ENCODE measurements around the gene ARAP3.
"Not testable (repeated sequence)": the region's sequence is repeated elsewhere in the genome, so short reads cannot be mapped to it uniquely, and the experiment has no call there.

The ARAP3 gene

GRCh38 chr5:141618804-141619554 is 63.1 kb downstream of the ARAP3 start, which contains the start of gene DIAPH1:
Gene DIAPH1, minus strand, starts transcription at chr5:141619000. Its CDS starts 86 bp downstream, at chr5:141618914.
- peak; percentile 90 for ATAC-seq (replicated peaks)
- peak within 1 kb of the TSS; percentile 92 to 99 for H3K4me3 Mint-ChIP-seq
- H3K27me3 Mint-ChIP-seq = no peaks in the 10 kb centered on the region
- H3K36me3 Mint-ChIP-seq (ENCODE audit: insufficient read depth) = peaks cover 42% of the 10 kb centered on the region
- no peaks in the 10 kb centered on the region for H3K9me3 Mint-ChIP-seq
- DNase-seq = peak; percentile 94 to 97 (median 96)
- peaks cover 27 to 34% of the 10 kb centered on the region in 2 donors for H3K4me1 Mint-ChIP-seq (ENCODE audit: low read depth in 2 of 2)
- H3K27ac Mint-ChIP-seq = peak within 1 kb of the TSS; percentile 92 to 94

DNA sequence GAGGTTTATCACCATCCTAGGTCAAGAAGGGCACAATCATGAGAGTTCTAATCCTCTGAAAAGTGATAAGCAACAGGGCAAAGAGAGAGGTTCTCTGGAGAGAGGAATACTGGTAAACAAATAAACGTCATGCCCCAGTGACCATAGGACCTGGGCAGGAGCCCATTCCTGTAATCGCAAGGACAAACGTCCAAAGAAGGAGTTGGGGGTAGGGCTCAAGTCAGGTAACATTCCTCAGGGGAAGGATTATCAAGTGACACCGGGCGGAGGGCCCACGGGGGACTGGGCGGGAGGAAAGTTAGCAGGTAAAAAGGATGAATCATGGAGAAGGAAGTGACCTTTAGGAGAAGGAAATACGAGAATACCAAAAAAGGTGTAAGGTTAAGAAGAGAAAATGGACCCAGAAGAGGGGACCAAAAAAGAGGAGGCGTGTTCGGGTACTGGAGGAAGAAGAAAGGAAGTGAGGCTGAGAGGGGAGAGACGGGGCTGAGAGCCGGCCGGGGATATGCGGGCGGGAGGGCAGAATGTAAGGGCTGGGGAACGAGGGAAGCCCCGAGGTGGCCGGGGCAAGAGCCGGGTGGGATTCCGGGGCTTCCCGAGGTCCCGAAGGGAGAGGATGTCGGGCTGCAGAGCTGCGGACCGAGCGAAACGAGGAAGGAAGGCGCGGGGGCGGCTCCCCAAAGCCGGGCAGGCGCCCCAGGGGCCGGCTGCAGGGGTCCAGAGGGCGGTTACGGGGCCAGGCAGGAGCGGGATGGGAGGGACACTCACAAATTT is 63.8 kb downstream of the ARAP3 start:
- H3K4me3 Mint-ChIP-seq = peak overlapping the region; percentile 92 to 99
- peak overlapping the region; percentile 92 to 94 for H3K27ac Mint-ChIP-seq
- DNase-seq = peak; percentile 29 to 51 (median 40)
- H3K36me3 Mint-ChIP-seq (ENCODE audit: insufficient read depth) = peaks cover 42% of the 10 kb centered on the region
- H3K27me3 Mint-ChIP-seq = no peaks in the 10 kb centered on the region
- peaks cover 28 to 41% of the 10 kb centered on the region in 2 donors for H3K4me1 Mint-ChIP-seq (ENCODE audit: low read depth in 2 of 2)
- peak; percentile 47 for ATAC-seq (replicated peaks)
- H3K9me3 Mint-ChIP-seq = no peaks in the 10 kb centered on the region

DNA sequence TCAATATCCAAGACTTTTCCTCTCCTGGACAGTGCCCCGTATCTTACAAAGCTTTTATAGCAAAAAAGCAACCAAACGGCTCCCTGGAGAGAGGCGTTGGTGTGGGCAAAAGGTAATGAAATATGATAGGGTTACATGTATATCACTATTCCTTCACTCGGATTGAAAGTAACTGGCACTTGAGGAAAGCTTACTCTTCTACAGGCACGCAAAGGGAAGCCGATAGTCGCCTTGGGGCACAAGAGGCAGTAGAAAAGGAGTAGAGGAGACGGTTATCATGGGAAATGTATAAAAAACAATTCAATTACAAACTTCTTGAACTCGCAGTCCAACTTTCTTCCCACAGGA is 64.4 kb downstream of the ARAP3 start:
- H3K27ac Mint-ChIP-seq = peak overlapping the region; percentile 92 to 94
- peaks cover 39% of the 10 kb centered on the region for H3K36me3 Mint-ChIP-seq (ENCODE audit: insufficient read depth)
- DNase-seq (no peak), ATAC-seq (replicated peaks) (no peak)
- no peaks in the 10 kb centered on the region for H3K27me3 Mint-ChIP-seq
- no peaks in the 10 kb centered on the region for H3K9me3 Mint-ChIP-seq
- H3K4me3 Mint-ChIP-seq = peak overlapping the region; percentile 92 to 99
- peaks cover 33 to 47% of the 10 kb centered on the region in 2 donors for H3K4me1 Mint-ChIP-seq (ENCODE audit: low read depth in 2 of 2)

GRCh38 chr5:141617128-141617527 is 64.9 kb downstream of the ARAP3 start:
- DNase-seq (no peak), ATAC-seq (replicated peaks) (no peak)
- H3K4me1 Mint-ChIP-seq (ENCODE audit: low read depth in 2 of 2) = peaks cover 37 to 51% of the 10 kb centered on the region in 2 donors
- H3K27me3 Mint-ChIP-seq = no peaks in the 10 kb centered on the region
- no peaks in the 10 kb centered on the region for H3K9me3 Mint-ChIP-seq
- H3K27ac Mint-ChIP-seq = peak overlapping the region; percentile 92 to 94
- H3K4me3 Mint-ChIP-seq = peak overlapping the region; percentile 92 to 99
- peaks cover 37% of the 10 kb centered on the region for H3K36me3 Mint-ChIP-seq (ENCODE audit: insufficient read depth)

- no peak for DNase-seq
- no peak for ATAC-seq (replicated peaks)
- Mint-ChIP-seq H3K36me3 (ENCODE audit: insufficient read depth) (peaks cover 39% of the 10 kb centered on the region), H3K9me3 (no peaks in the 10 kb centered on the region), H3K27me3 (no peaks in the 10 kb centered on the region), H3K27ac (peak overlapping the region; percentile 92 to 94), H3K4me1 (ENCODE audit: low read depth in 2 of 2) (peaks cover 42 to 59% of the 10 kb centered on the region in 2 donors), H3K4me3 (peak overlapping the region; percentile 92 to 99)
Observed at GRCh38 chr5:141615991-141616720, 65.9 kb downstream of the ARAP3 start.

DNA sequence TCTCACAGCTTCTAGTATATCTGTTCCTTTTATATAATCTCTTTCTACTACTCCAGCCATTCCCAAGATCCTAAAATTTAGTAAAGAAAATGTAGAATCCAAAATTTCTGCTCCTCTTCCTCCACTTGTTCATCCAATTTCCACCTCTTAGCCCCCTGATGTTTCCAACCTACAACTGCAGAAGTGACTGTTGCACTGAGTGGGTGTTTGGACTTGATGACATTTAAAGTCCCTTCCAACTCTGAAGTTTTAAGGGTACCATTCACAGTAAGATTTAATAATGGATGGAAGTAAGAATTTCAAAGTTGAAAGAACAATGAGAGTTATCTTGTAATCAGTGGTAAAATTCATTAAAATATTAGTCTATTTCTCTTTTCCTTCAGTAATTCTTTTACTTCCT is 68.7 kb downstream of the ARAP3 start:
- peak overlapping the region; percentile 11 to 57 for H3K4me3 Mint-ChIP-seq

DNA sequence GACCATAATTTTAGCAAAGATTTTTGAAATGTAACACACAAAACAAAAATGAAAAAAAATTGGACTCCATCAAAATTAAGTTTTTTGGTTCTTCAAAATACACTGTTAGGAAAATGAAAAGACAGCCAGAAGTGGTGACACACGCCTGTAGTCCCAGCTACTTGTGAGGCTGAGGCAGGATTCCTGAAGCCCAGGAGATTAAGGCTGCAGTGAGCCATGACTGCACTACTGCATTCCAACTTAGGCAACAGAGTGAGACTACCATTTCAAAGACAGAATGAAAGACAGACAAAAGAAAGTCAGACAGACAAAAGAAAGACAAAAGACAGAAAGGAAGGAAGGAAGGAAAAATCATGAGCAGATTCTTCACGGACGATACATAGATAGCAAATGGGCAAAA is 70.7 kb downstream of the ARAP3 start:
- Mint-ChIP-seq H3K4me1 (ENCODE audit: low read depth in 2 of 2) (peaks cover 50 to 70% of the 10 kb centered on the region in 2 donors), H3K36me3 (ENCODE audit: insufficient read depth) (peaks cover 53% of the 10 kb centered on the region), H3K27me3 (no peaks in the 10 kb centered on the region), H3K9me3 (no peaks in the 10 kb centered on the region), H3K4me3 (peak overlapping the region; percentile 41 to 47), H3K27ac (peak overlapping the region in 1 of 2 donors; percentile 83)
- ATAC-seq (replicated peaks) = no peak
- DNase-seq = no peak

More for the DNA sequence above, 68.7 kb downstream of the ARAP3 start:
- DNase-seq (no peak), ATAC-seq (replicated peaks) (no peak)
- Mint-ChIP-seq H3K9me3 (no peaks in the 10 kb centered on the region), H3K27ac (peak overlapping the region; percentile 20 to 50), H3K27me3 (no peaks in the 10 kb centered on the region), H3K4me1 (ENCODE audit: low read depth in 2 of 2) (peaks cover 51 to 73% of the 10 kb centered on the region in 2 donors), H3K36me3 (ENCODE audit: insufficient read depth) (peaks cover 50% of the 10 kb centered on the region)

GRCh38 chr5:141609921-141610320 is 72.1 kb downstream of the ARAP3 start:
- peak overlapping the region; percentile 41 to 71 for H3K4me3 Mint-ChIP-seq
- peak overlapping the region; percentile 76 to 83 for H3K27ac Mint-ChIP-seq
- peaks cover 52 to 73% of the 10 kb centered on the region in 2 donors for H3K4me1 Mint-ChIP-seq (ENCODE audit: low read depth in 2 of 2)
- H3K36me3 Mint-ChIP-seq (ENCODE audit: insufficient read depth) = peaks cover 61% of the 10 kb centered on the region
- not testable (repeated sequence) for H3K27me3 Mint-ChIP-seq; DNase-seq; ATAC-seq (replicated peaks); H3K9me3 Mint-ChIP-seq

DNA sequence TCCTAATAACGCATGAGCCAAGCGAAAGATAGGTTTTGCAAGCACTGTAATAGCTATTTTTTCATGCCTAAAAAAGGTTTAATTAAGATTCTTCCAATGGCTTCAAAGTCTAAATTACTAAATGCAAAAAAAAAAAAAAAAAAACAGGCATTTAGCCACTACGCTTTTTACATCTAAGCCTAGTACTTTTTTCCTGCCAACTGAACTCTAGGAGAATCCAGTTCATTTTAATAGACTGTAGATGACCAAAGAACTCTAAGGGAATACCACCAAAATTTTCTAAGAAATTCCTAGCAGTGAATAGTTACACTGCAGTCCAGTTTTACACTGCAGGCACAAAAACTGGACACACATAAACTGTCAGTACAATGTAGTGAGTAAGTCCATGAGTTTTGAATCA is 73.0 kb downstream of the ARAP3 start:
- ATAC-seq (replicated peaks) = no peak
- DNase-seq = no peak
- Mint-ChIP-seq H3K27ac (peak overlapping the region; percentile 88 to 90), H3K4me1 (ENCODE audit: low read depth in 2 of 2) (peaks cover 57 to 74% of the 10 kb centered on the region in 2 donors), H3K9me3 (no peaks in the 10 kb centered on the region), H3K27me3 (no peaks in the 10 kb centered on the region), H3K36me3 (ENCODE audit: insufficient read depth) (peaks cover 52% of the 10 kb centered on the region), H3K4me3 (peak overlapping the region; percentile 10 to 71)

GRCh38 chr5:141608557-141608956 is 73.5 kb downstream of the ARAP3 start:
- no peaks in the 10 kb centered on the region for H3K9me3 Mint-ChIP-seq
- DNase-seq (no peak), ATAC-seq (replicated peaks) (no peak)
- H3K27me3 Mint-ChIP-seq = no peaks in the 10 kb centered on the region
- H3K27ac Mint-ChIP-seq = peak overlapping the region; percentile 88 to 90
- peaks cover 61 to 75% of the 10 kb centered on the region in 2 donors for H3K4me1 Mint-ChIP-seq (ENCODE audit: low read depth in 2 of 2)
- H3K36me3 Mint-ChIP-seq (ENCODE audit: insufficient read depth) = peaks cover 48% of the 10 kb centered on the region
- H3K4me3 Mint-ChIP-seq = peak overlapping the region; percentile 71 to 77

DNA sequence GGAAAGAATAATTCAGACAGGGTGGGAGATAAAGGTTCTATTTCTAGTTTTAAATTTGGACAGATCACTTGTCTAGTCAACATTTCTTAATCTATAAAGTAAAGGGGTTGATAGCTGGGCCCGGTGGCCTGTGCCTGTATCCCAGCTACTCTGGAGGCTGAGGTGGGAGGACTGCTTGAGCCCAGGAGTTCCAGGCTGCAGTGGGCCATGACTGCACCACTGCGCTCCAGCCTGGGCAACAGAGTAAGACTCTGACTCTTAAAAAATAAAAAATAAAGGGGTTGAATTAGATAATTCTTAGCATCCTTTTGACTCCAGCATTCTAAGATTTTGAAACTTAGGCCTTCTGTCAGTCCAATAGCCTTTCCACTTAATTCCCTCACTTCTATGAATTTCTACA is 74.0 kb downstream of the ARAP3 start:
- Mint-ChIP-seq H3K4me3 (peak overlapping the region; percentile 71 to 77), H3K4me1 (ENCODE audit: low read depth in 2 of 2) (peaks cover 57 to 74% of the 10 kb centered on the region in 2 donors), H3K9me3 (no peaks in the 10 kb centered on the region), H3K36me3 (ENCODE audit: insufficient read depth) (peaks cover 43% of the 10 kb centered on the region), H3K27me3 (no peaks in the 10 kb centered on the region), H3K27ac (peak overlapping the region; percentile 88 to 90)
- DNase-seq = no peak
- ATAC-seq (replicated peaks) = no peak

DNA sequence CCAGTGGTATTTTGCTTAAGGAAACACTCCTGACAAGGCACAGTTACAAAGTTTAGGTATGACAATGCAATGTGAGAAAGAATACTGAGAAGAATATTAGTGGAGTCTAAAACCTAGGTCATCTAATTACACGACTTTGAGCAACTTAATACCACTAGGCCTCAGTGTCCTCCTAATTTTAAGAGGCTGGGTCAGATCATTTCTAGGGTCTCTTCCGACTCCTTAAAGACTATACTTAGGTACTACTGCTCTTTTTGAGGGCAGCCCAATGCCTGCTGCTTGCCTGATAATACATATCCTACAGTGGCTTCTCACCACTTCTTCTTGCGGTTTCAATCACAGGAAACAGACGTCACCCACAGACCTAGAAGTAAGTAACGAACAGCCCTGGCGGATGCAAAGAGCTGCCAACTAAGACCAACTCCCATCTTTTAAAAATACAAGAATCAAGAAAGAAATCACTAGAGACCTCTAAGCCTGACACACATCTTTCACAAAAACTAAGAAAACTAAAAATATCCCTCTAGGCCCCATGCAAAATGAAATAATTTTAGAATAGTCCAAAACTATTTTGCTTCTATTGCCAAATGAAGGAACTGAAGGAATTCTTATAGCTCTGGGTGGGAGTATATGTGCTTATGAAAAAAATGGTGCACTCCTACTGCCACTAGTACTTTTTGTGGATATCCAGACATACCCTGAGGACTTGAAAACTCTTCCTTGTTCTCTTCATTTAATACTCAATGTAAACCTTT is 76.3 kb downstream of the ARAP3 start:
- Mint-ChIP-seq H3K27ac (peak overlapping the region; percentile 88 to 90), H3K9me3 (no peaks in the 10 kb centered on the region), H3K36me3 (ENCODE audit: insufficient read depth) (peaks cover 29% of the 10 kb centered on the region), H3K4me3 (peak overlapping the region; percentile 71 to 77), H3K27me3 (no peaks in the 10 kb centered on the region), H3K4me1 (ENCODE audit: low read depth in 2 of 2) (peaks cover 55 to 67% of the 10 kb centered on the region in 2 donors)
- DNase-seq (peak; percentile 66 to 73 (median 66)), ATAC-seq (replicated peaks) (peak; percentile 97)
